ENCODE results near the gene NDUFS4.

The NDUFS4 gene

GRCh38 chr5:53578854-53579253 is 18.4 kb downstream of the NDUFS4 start:
- POLR2A ChIA-PET, result no interaction called here
- DNase-seq (ENCODE audit: extremely low spot score), result no peak
- CTCF ChIA-PET, result interaction anchor here (0.9 to 1.1 kb wide), 2 partner anchors 9 to 10 kb away, joined by 3 to 4 read pairs; no protein-coding TSS in a partner anchor
- TF ChIP-seq, protein P1, sequence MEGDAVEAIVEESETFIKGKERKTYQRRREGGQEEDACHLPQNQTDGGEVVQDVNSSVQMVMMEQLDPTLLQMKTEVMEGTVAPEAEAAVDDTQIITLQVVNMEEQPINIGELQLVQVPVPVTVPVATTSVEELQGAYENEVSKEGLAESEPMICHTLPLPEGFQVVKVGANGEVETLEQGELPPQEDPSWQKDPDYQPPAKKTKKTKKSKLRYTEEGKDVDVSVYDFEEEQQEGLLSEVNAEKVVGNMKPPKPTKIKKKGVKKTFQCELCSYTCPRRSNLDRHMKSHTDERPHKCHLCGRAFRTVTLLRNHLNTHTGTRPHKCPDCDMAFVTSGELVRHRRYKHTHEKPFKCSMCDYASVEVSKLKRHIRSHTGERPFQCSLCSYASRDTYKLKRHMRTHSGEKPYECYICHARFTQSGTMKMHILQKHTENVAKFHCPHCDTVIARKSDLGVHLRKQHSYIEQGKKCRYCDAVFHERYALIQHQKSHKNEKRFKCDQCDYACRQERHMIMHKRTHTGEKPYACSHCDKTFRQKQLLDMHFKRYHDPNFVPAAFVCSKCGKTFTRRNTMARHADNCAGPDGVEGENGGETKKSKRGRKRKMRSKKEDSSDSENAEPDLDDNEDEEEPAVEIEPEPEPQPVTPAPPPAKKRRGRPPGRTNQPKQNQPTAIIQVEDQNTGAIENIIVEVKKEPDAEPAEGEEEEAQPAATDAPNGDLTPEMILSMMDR (IDR thresholded peaks at IDR 0.05; ENCODE audit: control extremely low read depth, extremely low read depth, low read depth, missing control alignments), result no peak

DNA sequence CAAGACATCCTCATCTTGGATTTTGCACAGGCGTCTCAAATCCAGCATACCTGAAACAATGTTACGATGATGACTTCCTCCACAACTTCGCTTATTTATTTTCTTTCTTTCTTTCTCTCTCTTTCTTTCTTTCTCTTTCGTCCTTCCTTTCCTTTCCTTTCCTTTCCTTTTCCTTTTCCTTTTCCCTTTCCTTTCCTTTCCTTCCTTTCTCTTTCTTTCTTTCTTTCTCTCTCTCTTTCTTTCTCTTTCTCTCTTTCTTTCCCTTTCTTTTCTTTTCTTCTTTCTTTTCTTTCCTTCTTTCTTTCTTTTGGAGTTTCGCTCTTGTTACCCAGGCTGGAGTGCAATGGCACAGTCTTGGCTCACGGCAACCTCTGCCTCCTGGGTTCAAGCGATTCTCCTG is 20.1 kb downstream of the NDUFS4 start:
- TF ChIP-seq, protein P1 (IDR thresholded peaks at IDR 0.05; ENCODE audit: control extremely low read depth, extremely low read depth, low read depth, missing control alignments), result no peak
- no peak for DNase-seq (ENCODE audit: extremely low spot score)
- POLR2A ChIA-PET, result no interaction called here
- CTCF ChIA-PET, result interaction anchor here (1.4 kb wide), 1 partner anchor 10 kb away, joined by 3 read pairs; no protein-coding TSS in a partner anchor

DNA sequence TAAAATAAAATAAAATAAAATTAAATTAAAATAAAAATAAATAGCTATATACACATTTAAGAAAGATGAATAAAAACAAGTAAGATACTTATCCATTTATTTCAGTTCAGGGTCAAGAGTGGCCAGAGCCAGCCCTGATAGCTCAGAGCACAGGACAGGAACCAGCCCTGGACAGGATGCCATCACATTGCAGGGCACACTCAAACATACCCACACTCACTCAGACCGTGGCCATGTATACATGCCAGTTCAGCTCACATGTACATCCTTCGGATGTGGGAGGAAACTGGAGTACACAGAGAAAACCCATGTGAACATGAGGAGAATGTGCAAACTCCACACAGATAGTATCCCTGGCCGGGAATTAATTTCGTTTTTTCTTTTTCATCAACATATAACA is 21.8 kb downstream of the NDUFS4 start:
- DNase-seq (ENCODE audit: extremely low spot score), result no peak
- ChIA-PET POLR2A (no interaction called here), CTCF (interaction anchor here (1.3 to 1.5 kb wide), 4 partner anchors 9 to 10 kb away, joined by 3 to 7 read pairs (median 4); no protein-coding TSS in a partner anchor)
- TF ChIP-seq, protein P1 (IDR thresholded peaks at IDR 0.05; ENCODE audit: control extremely low read depth, extremely low read depth, low read depth, missing control alignments), result no peak

- ChIA-PET CTCF (interaction anchor here (1.1 kb wide), 1 partner anchor 14 kb away, joined by 3 read pairs; no protein-coding TSS in a partner anchor), POLR2A (no interaction called here)
- no peak for DNase-seq (ENCODE audit: extremely low spot score)
- TF ChIP-seq, protein P1 (IDR thresholded peaks at IDR 0.05; ENCODE audit: control extremely low read depth, extremely low read depth, low read depth, missing control alignments), result no peak
Observed at GRCh38 chr5:53590759-53591158, 30.3 kb downstream of the NDUFS4 start.

GRCh38 chr5:53594419-53594818 is 34.0 kb downstream of the NDUFS4 start:
- POLR2A ChIA-PET, result no interaction called here
- CTCF ChIA-PET, result no interaction called here

GRCh38 chr5:53597894-53598293 is 37.5 kb downstream of the NDUFS4 start:
- ChIA-PET POLR2A (no interaction called here), CTCF (no interaction called here)
- TF ChIP-seq, protein P1 (IDR thresholded peaks at IDR 0.05; ENCODE audit: control extremely low read depth, extremely low read depth, low read depth, missing control alignments), result no peak
- DNase-seq (ENCODE audit: extremely low spot score), result no peak

More at GRCh38 chr5:53594419-53594818, 34.0 kb downstream of the NDUFS4 start:
- no peak for DNase-seq (ENCODE audit: extremely low spot score)
- TF ChIP-seq, protein P1 (IDR thresholded peaks at IDR 0.05; ENCODE audit: control extremely low read depth, extremely low read depth, low read depth, missing control alignments), result no peak

All from GM10248 (cell line).